A549 (cell line): ENCODE measurements around the gene UBIAD1.

Experiments
- BHLHE40 ChIP-seq: IDR thresholded peaks from 2 replicates; pipeline ENCODE4 v1.6.1; 2012; ENCODE audit warnings: low read depth, low read length, inconsistent platforms
- CTCF ChIP-seq: fragments of >200 bp; sonication (Bioruptor Twin); formaldehyde crosslinking; IDR thresholded peaks from 3 replicates; pipeline ENCODE4 v1.5.1; 2016
- JUN ChIP-seq, 2 experiments: fragments of >200 bp; sonication (Bioruptor Twin); formaldehyde crosslinking; IDR thresholded peaks; 2 replicates in 1 of 2; 3 replicates in 1 of 2; pipeline ENCODE4 v1.6.1; 2016 to 2017
- KDM5A ChIP-seq: fragments of 200-600 bp; sonication (generic); IDR thresholded peaks from 2 replicates; pipeline ENCODE4 v1.6.1; 2016; ENCODE audit warnings: antibody characterized with exemption, mild to moderate bottlenecking
- RAD21 ChIP-seq, 2 experiments: fragments of >200 bp in 1 of 2; sonication (Bioruptor Twin) in 1 of 2; formaldehyde crosslinking in 1 of 2; IDR thresholded peaks in 1 of 2; conservative IDR thresholded peaks in 1 of 2; 2 replicates in 1 of 2; 3 replicates in 1 of 2; pipeline ENCODE4 v1.6.1; 2012 to 2018; ENCODE audit warnings: inconsistent platforms in 1 of 2

- TF ChIP-seq RAD21 (conservative IDR thresholded peaks at IDR 0.05 in 1 of 2, IDR thresholded peaks at IDR 0.05 in 1 of 2) (no peak), BHLHE40 (no peak), CTCF (no peak), KDM5A (peak; percentile 81), JUN (IDR thresholded peaks at IDR 0.05) (peak in 1 of 2 experiments; percentile 82; a peak in 3 of 5 replicates)
Measured at GRCh38 chr1:11272832-11273594, at the start of gene UBIAD1.
